Measurements from ENCODE around the gene PELI1. TPM values are rescaled to one million over a fixed set of nuclear protein-coding genes. Genes with fewer than 3 reads are reported as not detected.

PELI1 gene
- total and polyA plus RNA-seq, 2 of the 8 experiments (the other 6 are each of a cell fraction or from before 2014, with no cell fraction given), result 21.8 to 57.1 TPM

GRCh38 chr2:64151476-64151875, 7.3 kb upstream of the PELI1 start (continued):
- no peak for TF ChIP-seq BACH1 (IDR thresholded peaks at IDR 0.05; ENCODE audit: low read length)
- no peak for TF ChIP-seq SP4 (IDR thresholded peaks at IDR 0.05; ENCODE audit: low read length)
- TF ChIP-seq PHF8 (conservative IDR thresholded peaks at IDR 0.05; ENCODE audit: low read depth, low read length), result no peak
- TF ChIP-seq YY1 (IDR thresholded peaks at IDR 0.05; ENCODE audit: low read depth, low read length), result no peak
- TF ChIP-seq HDAC2 (IDR thresholded peaks at IDR 0.05; ENCODE audit: borderline replicate concordance in 1 of 2, low read depth in 2 of 2, low read length in 2 of 2), result no peak
- TF ChIP-seq TEAD4 (IDR thresholded peaks at IDR 0.05; ENCODE audit: low read depth, low read length), result no peak
